ENCODE measurements around the gene EMP3. TPM values are rescaled to one million over a fixed set of nuclear protein-coding genes. Genes with fewer than 3 reads are reported as not detected.
A peak's percentile ranks its signal among the peaks of the same experiment; 100 is the strongest.
"Not testable (repeated sequence)": the region's sequence is repeated elsewhere in the genome, so short reads cannot be mapped to it uniquely, and the experiment has no call there.

EMP3 gene
- total RNA-seq, result 278 and 281 TPM in 2 replicates

DNA sequence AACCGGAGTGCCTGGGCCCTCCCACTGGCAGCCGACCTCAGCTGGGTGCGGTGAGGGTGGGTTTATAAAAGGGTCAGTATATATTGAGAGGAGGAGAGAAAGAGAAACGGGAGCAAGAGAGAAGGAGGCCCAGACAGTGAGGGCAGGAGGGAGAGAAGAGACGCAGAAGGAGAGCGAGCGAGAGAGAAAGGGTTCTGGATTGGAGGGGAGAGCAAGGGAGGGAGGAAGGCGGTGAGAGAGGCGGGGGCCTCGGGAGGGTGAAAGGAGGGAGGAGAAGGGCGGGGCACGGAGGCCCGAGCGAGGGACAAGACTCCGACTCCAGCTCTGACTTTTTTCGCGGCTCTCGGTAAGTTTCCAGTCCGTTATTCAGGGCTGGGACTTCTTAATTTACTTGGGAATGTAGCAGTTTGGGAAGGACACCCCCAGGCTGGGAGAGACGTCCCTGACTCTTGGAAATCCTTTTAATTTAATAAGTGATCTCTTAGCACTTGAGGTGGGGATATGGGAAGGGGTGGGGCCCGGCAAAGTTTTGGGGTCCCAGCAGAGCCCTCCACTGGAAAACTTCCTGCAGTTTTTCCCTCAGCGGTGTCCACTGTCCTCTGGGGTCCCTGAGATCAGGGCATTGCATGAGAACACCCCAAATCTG, at the start of gene EMP3:
TSS of gene EMP3 (plus strand) at position 288 of the 646 bp plus-strand sequence. CDS start 1,293 bp downstream, outside the sequence.
- H3K36me3 Mint-ChIP-seq (ENCODE audit: low read depth), result peaks cover 45% of the 10 kb centered on the region
- intact Hi-C loops (cut with micrococcal nuclease), result loop anchor here (1.0 kb wide), 1 partner anchor 8 kb away; no protein-coding TSS in a partner anchor
- H3K27me3 Mint-ChIP-seq, result no peaks in the 10 kb centered on the region
- no peaks in the 10 kb centered on the region for H3K9me3 Mint-ChIP-seq
- peak; percentile 95 for DNase-seq
- H3K4me1 Mint-ChIP-seq, result peaks cover 71% of the 10 kb centered on the region
- H3K27ac Mint-ChIP-seq, result peak within 1 kb of the TSS; percentile 98
- peak within 1 kb of the TSS; percentile 99 for H3K4me3 Mint-ChIP-seq

- Mint-ChIP-seq H3K36me3 (ENCODE audit: low read depth) (no peaks in the 10 kb centered on the region), H3K9me3 (no peaks in the 10 kb centered on the region), H3K4me3 (no peak overlapping the region), H3K27me3 (no peaks in the 10 kb centered on the region), H3K4me1 (peaks cover 2% of the 10 kb centered on the region), H3K27ac (no peak overlapping the region)
- intact Hi-C loops (cut with micrococcal nuclease), result no loop called here
- DNase-seq, result no peak
These were observed 45.6 kb upstream of the EMP3 start for GRCh38 chr19:48279747-48280146.

- peaks cover 3% of the 10 kb centered on the region for H3K36me3 Mint-ChIP-seq (ENCODE audit: low read depth)
- peaks cover 2% of the 10 kb centered on the region for H3K27me3 Mint-ChIP-seq
- no peak overlapping the region for H3K4me3 Mint-ChIP-seq
- peaks cover 12% of the 10 kb centered on the region for H3K9me3 Mint-ChIP-seq
- peaks cover 2% of the 10 kb centered on the region for H3K4me1 Mint-ChIP-seq
- no peak overlapping the region for H3K27ac Mint-ChIP-seq
- no peak for DNase-seq
- intact Hi-C loops (cut with micrococcal nuclease), result no loop called here
These were observed 41.4 kb upstream of the EMP3 start for GRCh38 chr19:48283908-48284307.

- H3K9me3 Mint-ChIP-seq, result peaks cover 12% of the 10 kb centered on the region
- no peak for DNase-seq
- peaks cover 3% of the 10 kb centered on the region for H3K27me3 Mint-ChIP-seq
- H3K36me3 Mint-ChIP-seq (ENCODE audit: low read depth), result peaks cover 3% of the 10 kb centered on the region
- intact Hi-C loops (cut with micrococcal nuclease), result no loop called here
- no peak overlapping the region for H3K27ac Mint-ChIP-seq
- H3K4me3 Mint-ChIP-seq, result no peak overlapping the region
- H3K4me1 Mint-ChIP-seq, result no peaks in the 10 kb centered on the region
These were observed 40.5 kb upstream of the EMP3 start for GRCh38 chr19:48284896-48285295.

- peaks cover 3% of the 10 kb centered on the region for H3K36me3 Mint-ChIP-seq (ENCODE audit: low read depth)
- no peak overlapping the region for H3K4me3 Mint-ChIP-seq
- no peak overlapping the region for H3K27ac Mint-ChIP-seq
- H3K4me1 Mint-ChIP-seq, result peaks cover 7% of the 10 kb centered on the region
- no peak for DNase-seq
- peaks cover 12% of the 10 kb centered on the region for H3K9me3 Mint-ChIP-seq
- intact Hi-C loops (cut with micrococcal nuclease), result no loop called here
- H3K27me3 Mint-ChIP-seq, result peaks cover 8% of the 10 kb centered on the region
These were observed 37.6 kb upstream of the EMP3 start for GRCh38 chr19:48287748-48288147.

- no peaks in the 10 kb centered on the region for H3K36me3 Mint-ChIP-seq (ENCODE audit: low read depth)
- peaks cover 7% of the 10 kb centered on the region for H3K9me3 Mint-ChIP-seq
- no peak overlapping the region for H3K4me3 Mint-ChIP-seq
- peaks cover 7% of the 10 kb centered on the region for H3K4me1 Mint-ChIP-seq
- intact Hi-C loops (cut with micrococcal nuclease), result no loop called here
- H3K27ac Mint-ChIP-seq, result no peak overlapping the region
- peaks cover 8% of the 10 kb centered on the region for H3K27me3 Mint-ChIP-seq
- DNase-seq, result no peak
These were observed 35.0 kb upstream of the EMP3 start for GRCh38 chr19:48290401-48290770.

DNA sequence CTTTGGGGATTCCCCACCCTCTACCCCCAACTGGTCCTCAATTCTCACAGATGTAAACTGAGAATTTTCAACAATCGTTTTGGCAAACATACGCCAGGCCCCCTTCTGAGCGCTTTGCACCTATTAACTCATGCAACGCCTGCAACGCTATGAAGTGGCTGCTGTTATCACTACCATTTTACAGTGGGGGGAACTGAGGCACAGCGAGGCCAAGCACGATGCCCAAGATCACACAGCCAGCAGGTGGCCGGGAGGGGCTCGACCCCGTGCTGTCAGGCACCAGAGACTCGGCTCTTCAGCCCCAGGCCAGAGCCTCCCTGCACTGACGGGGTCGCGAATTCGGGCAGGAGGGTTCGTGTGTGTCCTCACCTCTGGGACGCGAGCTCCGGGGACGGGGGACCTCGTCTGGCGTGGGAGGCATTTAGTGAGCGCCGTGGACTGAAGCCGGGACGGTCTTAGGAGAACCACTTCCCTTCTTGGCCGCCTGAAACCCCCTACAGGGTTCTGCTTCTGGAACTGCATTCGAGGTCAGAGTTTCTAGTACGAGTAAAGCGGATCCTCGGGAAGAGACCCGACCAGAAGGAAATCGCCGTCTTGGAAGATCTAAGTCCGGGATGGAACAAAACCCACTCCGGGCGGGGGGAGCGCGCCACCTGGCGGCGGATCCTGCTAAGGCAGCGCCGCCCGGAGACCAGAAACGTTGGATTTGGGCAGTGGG, 34.4 kb upstream of the EMP3 start:
- Mint-ChIP-seq H3K27ac (no peak overlapping the region), H3K4me3 (peak overlapping the region; percentile 86), H3K27me3 (peaks cover 8% of the 10 kb centered on the region), H3K9me3 (peaks cover 7% of the 10 kb centered on the region), H3K4me1 (peaks cover 7% of the 10 kb centered on the region), H3K36me3 (ENCODE audit: low read depth) (no peaks in the 10 kb centered on the region)
- intact Hi-C loops (cut with micrococcal nuclease), result loop anchor here (1.0 kb wide), 1 partner anchor 24 kb away; no protein-coding TSS in a partner anchor
- peak; percentile 90 for DNase-seq

DNA sequence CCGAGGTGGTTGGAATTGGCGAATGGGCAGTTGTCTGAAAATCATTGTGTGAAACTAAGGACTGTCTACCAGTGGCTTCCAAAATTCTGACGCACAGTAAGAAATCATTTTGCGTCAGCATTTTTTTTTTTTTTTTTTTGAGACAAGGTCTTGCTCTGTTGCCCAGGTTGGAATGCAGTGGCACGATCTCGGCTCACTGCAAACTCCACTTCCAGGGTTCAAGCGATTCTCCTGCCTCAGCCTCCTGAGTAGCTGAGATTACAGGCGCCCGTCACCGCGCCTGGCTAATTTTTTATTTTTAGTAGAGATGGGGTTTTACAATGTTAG, 33.9 kb upstream of the EMP3 start:
- not testable (repeated sequence) for DNase-seq; H3K27ac Mint-ChIP-seq; H3K9me3 Mint-ChIP-seq; H3K4me1 Mint-ChIP-seq; H3K36me3 Mint-ChIP-seq (ENCODE audit: low read depth); H3K27me3 Mint-ChIP-seq
- intact Hi-C loops (cut with micrococcal nuclease), result loop anchor here (1.0 kb wide), 1 partner anchor 24 kb away; no protein-coding TSS in a partner anchor
- H3K4me3 Mint-ChIP-seq, result peak overlapping the region; percentile 86

DNA sequence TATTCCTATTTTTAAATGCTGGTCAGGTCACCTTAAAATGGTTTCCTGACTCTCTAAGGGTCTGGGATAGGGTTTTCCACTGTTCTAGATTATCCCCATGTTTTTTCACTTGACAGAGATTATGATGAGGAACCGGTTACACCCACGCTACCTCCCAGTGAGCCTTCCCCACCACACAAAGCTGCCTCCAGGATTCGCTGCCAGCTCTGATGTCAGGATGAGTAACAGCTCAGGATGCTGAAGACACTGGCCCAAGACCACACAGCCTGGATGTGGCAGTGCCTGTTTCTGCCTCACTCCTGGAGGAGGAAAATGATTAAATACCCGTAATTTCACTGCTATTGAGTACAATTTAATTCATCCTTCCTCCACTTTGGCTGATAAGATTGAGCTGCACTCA, 32.6 kb upstream of the EMP3 start:
- Mint-ChIP-seq H3K27ac (no peak overlapping the region), H3K4me1 (peaks cover 7% of the 10 kb centered on the region), H3K27me3 (peaks cover 5% of the 10 kb centered on the region), H3K36me3 (ENCODE audit: low read depth) (no peaks in the 10 kb centered on the region), H3K4me3 (no peak overlapping the region), H3K9me3 (no peaks in the 10 kb centered on the region)
- intact Hi-C loops (cut with micrococcal nuclease), result no loop called here
- DNase-seq, result no peak

DNA sequence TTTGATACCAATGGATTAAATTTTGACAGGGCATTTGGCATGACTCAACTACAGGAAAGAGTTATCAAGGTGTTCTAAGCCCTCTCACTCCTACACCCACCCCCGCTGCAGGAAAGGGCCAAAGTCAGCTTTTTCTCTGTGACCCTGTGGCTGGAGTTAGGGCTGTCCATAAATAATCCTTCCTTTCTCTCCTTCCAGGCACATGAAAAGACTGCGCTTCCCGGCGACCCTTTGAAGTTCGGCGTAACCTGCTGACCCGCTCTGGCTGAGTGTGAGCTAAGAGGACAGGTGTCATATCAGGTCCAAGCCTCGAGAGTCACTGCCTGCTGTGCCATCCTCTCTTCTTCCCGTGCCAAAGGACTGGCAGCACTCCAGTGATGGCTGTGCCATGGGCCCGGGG, 29.9 kb upstream of the EMP3 start:
- intact Hi-C loops (cut with micrococcal nuclease), result no loop called here
- no peaks in the 10 kb centered on the region for H3K36me3 Mint-ChIP-seq (ENCODE audit: low read depth)

GRCh38 chr19:48296963-48297734, 28.2 kb upstream of the EMP3 start:
- intact Hi-C loops (cut with micrococcal nuclease), result no loop called here
- no peaks in the 10 kb centered on the region for H3K27me3 Mint-ChIP-seq
- no peaks in the 10 kb centered on the region for H3K36me3 Mint-ChIP-seq (ENCODE audit: low read depth)
- no peaks in the 10 kb centered on the region for H3K9me3 Mint-ChIP-seq
- H3K27ac Mint-ChIP-seq, result no peak overlapping the region
- no peak overlapping the region for H3K4me3 Mint-ChIP-seq
- H3K4me1 Mint-ChIP-seq, result no peaks in the 10 kb centered on the region
- no peak for DNase-seq

More for the DNA sequence above, 29.9 kb upstream of the EMP3 start:
- H3K4me1 Mint-ChIP-seq, result peaks cover 7% of the 10 kb centered on the region
- H3K27me3 Mint-ChIP-seq, result peaks cover 3% of the 10 kb centered on the region
- DNase-seq, result no peak
- no peak overlapping the region for H3K4me3 Mint-ChIP-seq
- no peaks in the 10 kb centered on the region for H3K9me3 Mint-ChIP-seq
- H3K27ac Mint-ChIP-seq, result no peak overlapping the region

DNA sequence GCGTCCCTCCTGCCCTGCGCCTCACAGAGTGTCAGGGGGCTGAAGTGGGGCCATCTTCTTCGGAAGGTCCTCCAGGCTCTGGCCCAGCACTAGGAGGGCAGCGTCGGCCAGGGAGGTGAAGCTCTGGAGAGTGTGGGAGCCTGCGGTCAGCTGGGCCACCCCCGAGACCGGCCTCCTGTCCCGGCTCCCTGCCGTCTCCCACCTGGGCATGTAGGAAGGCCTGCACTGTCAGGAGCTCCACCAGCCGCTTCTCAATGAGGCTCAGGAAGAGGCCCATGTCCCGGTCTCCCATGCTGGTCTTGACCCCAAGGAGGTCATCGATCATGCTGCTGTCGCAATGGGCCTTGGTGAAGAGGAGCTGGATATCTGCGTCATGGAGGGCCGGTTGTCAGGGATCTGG, 27.4 kb upstream of the EMP3 start:
- Mint-ChIP-seq H3K4me3 (no peak overlapping the region), H3K9me3 (no peaks in the 10 kb centered on the region), H3K36me3 (ENCODE audit: low read depth) (no peaks in the 10 kb centered on the region), H3K27ac (no peak overlapping the region), H3K27me3 (no peaks in the 10 kb centered on the region), H3K4me1 (no peaks in the 10 kb centered on the region)
- intact Hi-C loops (cut with micrococcal nuclease), result no loop called here
- DNase-seq, result no peak

DNA sequence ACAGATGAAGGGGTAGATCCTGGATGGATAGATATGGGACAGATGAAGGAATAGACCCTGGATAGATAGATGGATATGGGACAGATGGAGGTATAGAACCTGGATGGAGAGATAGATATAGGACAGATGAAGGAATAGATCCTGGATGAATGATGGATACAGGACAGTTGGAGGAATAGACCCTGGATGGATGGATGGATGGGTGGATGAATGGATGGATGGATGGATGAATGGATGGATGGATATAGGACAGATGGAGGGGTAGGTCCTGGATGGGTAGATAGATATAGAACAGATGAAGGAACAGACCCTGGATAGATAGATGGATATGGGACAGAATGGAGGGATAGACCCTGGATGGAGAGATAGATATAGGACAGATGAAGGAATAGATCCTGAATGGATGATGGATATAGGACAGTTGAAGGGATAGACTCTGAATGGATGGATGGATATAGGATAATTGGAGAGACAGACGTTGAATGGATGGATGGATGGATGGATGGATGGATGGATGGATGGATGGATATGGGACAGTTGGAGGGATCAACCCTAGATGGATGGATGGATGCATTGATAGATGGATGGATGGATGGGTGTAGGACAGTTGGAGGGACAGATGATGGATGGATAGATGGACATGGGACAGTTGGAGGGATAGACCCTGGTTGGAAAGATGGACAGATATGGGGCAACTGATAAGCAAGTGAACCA, 23.3 kb upstream of the EMP3 start:
- no peaks in the 10 kb centered on the region for H3K4me1 Mint-ChIP-seq
- no peak overlapping the region for H3K27ac Mint-ChIP-seq
- DNase-seq, result no peak
- H3K36me3 Mint-ChIP-seq (ENCODE audit: low read depth), result no peaks in the 10 kb centered on the region
- intact Hi-C loops (cut with micrococcal nuclease), result no loop called here
- H3K27me3 Mint-ChIP-seq, result peaks cover 7% of the 10 kb centered on the region
- H3K4me3 Mint-ChIP-seq, result no peak overlapping the region
- H3K9me3 Mint-ChIP-seq, result no peaks in the 10 kb centered on the region

- Mint-ChIP-seq H3K27me3 (peaks cover 7% of the 10 kb centered on the region), H3K9me3 (no peaks in the 10 kb centered on the region), H3K4me3 (no peak overlapping the region), H3K27ac (no peak overlapping the region), H3K36me3 (ENCODE audit: low read depth) (no peaks in the 10 kb centered on the region), H3K4me1 (no peaks in the 10 kb centered on the region)
- DNase-seq, result no peak
- intact Hi-C loops (cut with micrococcal nuclease), result no loop called here
These were observed 22.8 kb upstream of the EMP3 start for GRCh38 chr19:48302600-48302959.
